Osteoblast (primary cell): ENCODE data around the gene CTBP2. TPM values are rescaled to one million over a fixed set of nuclear protein-coding genes. Genes with fewer than 3 reads are reported as not detected.
A peak's percentile ranks its signal among the peaks of the same experiment; 100 is the strongest.

Experiments used
- DNase-seq: peaks from one replicate; pipeline ENCODE4 v3.0.0; 2011; ENCODE audit warnings: low spot score, mixed read lengths; ENCODE audit not compliant: insufficient read length; ENCODE audit errors: missing footprints
- H2AFZ ChIP-seq: 2 replicates; pipeline ENCODE4 v1.6.0; 2011; ENCODE audit warnings: mild to moderate bottlenecking, low read length
- H3K27ac ChIP-seq: 2 replicates; pipeline ENCODE4 v1.5.1; 2011; ENCODE audit warnings: mild to moderate bottlenecking, low read depth, low read length, moderate library complexity
- H3K27me3 ChIP-seq: 2 replicates; pipeline ENCODE4 v1.6.0; 2012; ENCODE audit warnings: mild to moderate bottlenecking, control low read depth, inconsistent platforms, low read length, moderate library complexity; ENCODE audit not compliant: insufficient read depth
- H3K36me3 ChIP-seq: 2 replicates; pipeline ENCODE4 v1.5.1; 2011; ENCODE audit warnings: mild to moderate bottlenecking, low read length, control low read depth, moderate library complexity; ENCODE audit not compliant: insufficient read depth
- H3K4me1 ChIP-seq: 2 replicates; pipeline ENCODE4 v1.5.1; 2011; ENCODE audit warnings: mild to moderate bottlenecking, low read length, control low read depth, moderate library complexity; ENCODE audit not compliant: insufficient read depth
- H3K4me2 ChIP-seq: 2 replicates; pipeline ENCODE4 v1.6.0; 2011; ENCODE audit warnings: mild to moderate bottlenecking, low read length; ENCODE audit not compliant: insufficient read depth
- H3K4me3 ChIP-seq: fragments of 200-600 bp; sonication (generic); 3 replicates; pipeline ENCODE4 v1.5.1; 2012; ENCODE audit warnings: mild to moderate bottlenecking, low read length, inconsistent platforms; ENCODE audit not compliant: insufficient read depth
- H3K79me2 ChIP-seq: 2 replicates; pipeline ENCODE4 v1.6.0; 2012; ENCODE audit warnings: mild to moderate bottlenecking, low read length, control low read depth, inconsistent platforms; ENCODE audit not compliant: insufficient read depth
- H3K9me3 ChIP-seq: 2 replicates; pipeline ENCODE4 v1.5.1; 2011; ENCODE audit warnings: low read depth, low read length, control low read depth
- H4K20me1 ChIP-seq: 2 replicates; pipeline ENCODE4 v1.6.0; 2012; ENCODE audit warnings: mild to moderate bottlenecking, low read length, control low read depth; ENCODE audit not compliant: insufficient read depth
- CTCF ChIP-seq: IDR thresholded peaks from 2 replicates; pipeline ENCODE4 v1.5.1; 2011; ENCODE audit warnings: mild to moderate bottlenecking, low read depth, low read length, moderate library complexity; ENCODE audit errors: extremely low read depth
- total RNA-seq: library from RNA; depleted of rRNA; stranded (reverse); fragments of >200 nt; gene quantifications from 2 replicates; pipeline ENCODE4 v1.2.3, GENCODE V29; 2012

Gene CTBP2
- total RNA-seq, 1 donor = 65.9 TPM

GRCh38 chr10:125081931-125082330 is 78.4 kb downstream of the CTBP2 start:
- no peaks in the 10 kb centered on the region for H3K27me3 ChIP-seq
- no peak for DNase-seq
- H4K20me1 ChIP-seq = peaks cover 12% of the 10 kb centered on the region
- H3K36me3 ChIP-seq = peaks cover 2% of the 10 kb centered on the region
- no peak overlapping the region for H2AFZ ChIP-seq
- H3K27ac ChIP-seq = no peak overlapping the region
- no peak for TF ChIP-seq CTCF
- H3K79me2 ChIP-seq = peaks cover 66% of the 10 kb centered on the region
- peaks cover 29% of the 10 kb centered on the region for H3K4me1 ChIP-seq
- no peak overlapping the region for H3K4me2 ChIP-seq
- no peak overlapping the region for H3K4me3 ChIP-seq
- no peaks in the 10 kb centered on the region for H3K9me3 ChIP-seq

- H3K79me2 ChIP-seq = peaks cover 73% of the 10 kb centered on the region
- H3K4me1 ChIP-seq = peaks cover 28% of the 10 kb centered on the region
- no peak for TF ChIP-seq CTCF
- H3K4me3 ChIP-seq = no peak overlapping the region
- H3K27me3 ChIP-seq = no peaks in the 10 kb centered on the region
- H3K9me3 ChIP-seq = no peaks in the 10 kb centered on the region
- H4K20me1 ChIP-seq = peaks cover 19% of the 10 kb centered on the region
- H2AFZ ChIP-seq = no peak overlapping the region
- H3K27ac ChIP-seq = no peak overlapping the region
- DNase-seq = peak; percentile 74
- peaks cover 6% of the 10 kb centered on the region for H3K36me3 ChIP-seq
- no peak overlapping the region for H3K4me2 ChIP-seq
These were observed 79.4 kb downstream of the CTBP2 start for GRCh38 chr10:125080984-125081383.

GRCh38 chr10:125080296-125080695 is 80.1 kb downstream of the CTBP2 start:
- H3K4me1 ChIP-seq = peaks cover 21% of the 10 kb centered on the region
- no peaks in the 10 kb centered on the region for H3K27me3 ChIP-seq
- no peak for DNase-seq
- no peak for TF ChIP-seq CTCF
- no peaks in the 10 kb centered on the region for H3K9me3 ChIP-seq
- H4K20me1 ChIP-seq = peaks cover 19% of the 10 kb centered on the region
- H3K36me3 ChIP-seq = peaks cover 6% of the 10 kb centered on the region
- no peak overlapping the region for H2AFZ ChIP-seq
- H3K79me2 ChIP-seq = peaks cover 79% of the 10 kb centered on the region
- H3K27ac ChIP-seq = no peak overlapping the region
- no peak overlapping the region for H3K4me2 ChIP-seq
- no peak overlapping the region for H3K4me3 ChIP-seq

- Histone ChIP-seq H3K4me2 (no peak overlapping the region), H3K79me2 (peaks cover 88% of the 10 kb centered on the region), H3K4me3 (no peak overlapping the region), H3K36me3 (peaks cover 6% of the 10 kb centered on the region), H3K27me3 (no peaks in the 10 kb centered on the region), H3K9me3 (no peaks in the 10 kb centered on the region), H2AFZ (no peak overlapping the region), H3K4me1 (peaks cover 10% of the 10 kb centered on the region), H3K27ac (no peak overlapping the region), H4K20me1 (peaks cover 19% of the 10 kb centered on the region)
- TF ChIP-seq CTCF = no peak
- no peak for DNase-seq
These were observed 81.2 kb downstream of the CTBP2 start for GRCh38 chr10:125079091-125079600.
